GM19099 (cell line): ENCODE data around the gene THSD7A.

Experiments used
- POLR2A ChIP-seq: IDR thresholded peaks from 3 replicates; pipeline ENCODE4 v1.6.1; 2011; ENCODE audit warnings: low read depth; ENCODE audit not compliant: insufficient read length; ENCODE audit errors: extremely low read depth

Gene THSD7A

DNA sequence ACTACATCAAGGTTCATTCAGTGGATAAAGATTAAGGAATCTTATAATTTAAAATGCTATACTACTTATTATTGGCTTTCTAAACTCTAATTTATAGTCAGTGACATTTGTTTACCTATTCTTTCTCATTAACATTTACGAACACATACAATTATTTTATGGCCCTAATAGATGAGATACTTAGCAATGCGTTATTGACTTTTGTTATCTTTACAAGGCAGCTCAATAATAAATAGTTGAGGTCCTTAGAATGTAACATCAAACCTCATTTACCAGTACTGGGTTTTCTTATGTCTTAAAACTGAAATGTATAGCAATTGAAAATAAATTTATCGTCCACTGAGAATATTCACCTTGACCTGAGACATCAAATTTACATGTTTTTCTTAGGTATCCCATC lies 89.0 kb downstream of the THSD7A start:
- no peak for TF ChIP-seq POLR2A

DNA sequence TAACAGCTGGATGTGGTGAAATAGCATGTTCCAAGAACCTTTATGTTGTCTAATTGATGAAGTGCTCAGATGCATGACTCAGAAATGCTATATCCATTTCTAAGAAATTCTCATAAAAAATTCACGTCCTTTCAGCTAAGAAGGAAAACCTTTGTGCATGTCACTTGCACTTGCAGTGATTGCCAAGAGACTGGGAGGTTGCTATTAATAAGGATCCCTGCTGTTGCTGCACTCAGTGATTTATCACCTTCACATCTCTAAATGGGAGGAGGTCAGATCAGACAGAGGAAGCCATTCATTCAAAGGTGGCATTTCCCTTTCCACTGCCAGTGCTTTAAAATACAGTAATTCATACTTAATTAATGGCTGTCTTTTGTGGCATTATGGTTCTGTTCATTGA lies 89.5 kb downstream of the THSD7A start:
- TF ChIP-seq POLR2A, result no peak

DNA sequence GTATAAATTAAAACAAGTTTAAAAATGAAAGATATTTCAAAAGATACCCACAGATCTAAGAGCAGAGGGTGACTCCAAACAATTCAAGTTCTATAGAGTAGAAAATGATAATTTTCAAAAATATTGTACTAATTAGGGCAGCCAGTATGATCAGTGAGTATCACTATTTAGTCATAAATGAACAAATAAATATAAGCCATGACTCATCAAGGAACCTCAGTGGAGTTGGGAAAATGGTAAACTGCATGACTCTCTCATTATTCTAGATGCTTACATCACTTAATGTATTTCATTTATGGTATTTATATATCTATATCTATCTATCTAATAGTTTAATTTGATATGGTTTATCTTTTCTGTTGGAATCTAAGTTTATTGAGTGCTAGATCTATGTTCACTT lies 94.3 kb downstream of the THSD7A start:
- no peak for TF ChIP-seq POLR2A

DNA sequence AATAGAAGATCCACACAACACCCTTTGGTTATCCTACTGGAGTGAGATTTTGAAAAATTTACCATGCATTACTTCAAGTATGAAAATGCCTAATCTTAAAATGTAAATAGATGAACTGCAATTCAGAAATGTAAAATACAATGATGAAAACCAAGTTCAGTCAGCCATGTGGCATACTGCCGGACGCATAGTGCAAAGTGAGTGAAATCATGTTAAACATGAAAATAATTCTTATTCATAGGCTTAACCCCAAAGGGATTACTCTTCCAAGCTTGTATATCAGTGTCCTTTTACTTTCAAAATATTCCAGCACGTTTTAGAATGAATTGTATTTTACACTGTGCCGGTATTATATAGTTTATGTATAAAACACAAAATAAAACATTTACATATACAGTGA lies 99.8 kb downstream of the THSD7A start:
- TF ChIP-seq POLR2A, result no peak

DNA sequence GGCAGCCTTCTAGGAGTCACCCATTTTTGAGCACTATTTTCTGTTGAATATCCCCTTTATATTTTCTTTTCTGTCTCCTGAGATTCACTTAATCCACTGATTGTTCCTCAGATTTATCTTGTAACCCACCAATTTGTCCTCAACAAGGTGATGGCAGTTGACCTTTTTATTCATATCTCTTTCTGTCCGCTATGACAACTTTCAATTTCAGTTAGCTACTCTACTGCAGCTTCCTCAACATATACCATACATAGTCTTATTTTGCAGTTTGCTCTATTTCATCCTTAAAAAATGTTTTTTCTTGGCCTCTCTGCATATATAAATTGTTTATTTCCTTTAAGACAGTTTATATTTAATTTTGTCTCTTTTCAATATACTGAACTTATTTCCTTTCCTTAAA lies 101.3 kb downstream of the THSD7A start:
- TF ChIP-seq POLR2A, result no peak

DNA sequence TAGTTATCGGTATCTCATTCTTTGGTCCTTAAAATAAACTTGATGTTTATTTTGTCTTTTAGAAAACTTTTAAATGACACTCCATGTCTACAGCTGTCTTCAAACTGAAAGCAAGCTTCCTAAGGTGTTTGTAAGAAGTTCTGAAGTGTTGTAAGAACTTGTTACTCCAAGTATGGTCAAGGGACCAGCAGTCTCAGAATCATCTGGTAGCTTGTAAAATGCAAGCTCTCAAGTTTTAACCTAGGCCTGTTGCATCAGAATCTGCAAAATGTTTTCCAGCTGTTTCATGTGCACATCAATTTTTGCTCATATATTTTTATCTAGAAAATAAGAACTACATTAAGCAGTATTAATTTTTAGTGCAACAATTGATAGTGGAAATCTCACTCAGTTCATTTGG lies 104.1 kb downstream of the THSD7A start:
- no peak for TF ChIP-seq POLR2A

DNA sequence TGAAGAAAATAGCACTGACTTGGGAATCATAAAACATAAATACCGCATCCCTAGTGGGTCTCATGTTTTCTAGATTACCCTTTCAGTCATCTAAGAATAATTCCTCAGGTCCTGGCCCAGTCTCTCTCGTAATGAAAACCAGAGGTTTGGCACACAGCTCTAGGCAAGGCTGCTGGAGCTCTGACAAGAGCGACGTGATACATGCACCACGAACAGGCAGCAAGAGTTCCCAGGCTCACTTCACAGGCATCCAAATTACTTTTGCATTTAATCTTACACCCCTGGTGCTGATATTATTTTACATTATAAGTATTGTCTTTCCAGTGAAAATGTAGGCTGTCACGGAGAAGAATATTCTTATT lies 105.2 kb downstream of the THSD7A start:
- TF ChIP-seq POLR2A, result no peak

DNA sequence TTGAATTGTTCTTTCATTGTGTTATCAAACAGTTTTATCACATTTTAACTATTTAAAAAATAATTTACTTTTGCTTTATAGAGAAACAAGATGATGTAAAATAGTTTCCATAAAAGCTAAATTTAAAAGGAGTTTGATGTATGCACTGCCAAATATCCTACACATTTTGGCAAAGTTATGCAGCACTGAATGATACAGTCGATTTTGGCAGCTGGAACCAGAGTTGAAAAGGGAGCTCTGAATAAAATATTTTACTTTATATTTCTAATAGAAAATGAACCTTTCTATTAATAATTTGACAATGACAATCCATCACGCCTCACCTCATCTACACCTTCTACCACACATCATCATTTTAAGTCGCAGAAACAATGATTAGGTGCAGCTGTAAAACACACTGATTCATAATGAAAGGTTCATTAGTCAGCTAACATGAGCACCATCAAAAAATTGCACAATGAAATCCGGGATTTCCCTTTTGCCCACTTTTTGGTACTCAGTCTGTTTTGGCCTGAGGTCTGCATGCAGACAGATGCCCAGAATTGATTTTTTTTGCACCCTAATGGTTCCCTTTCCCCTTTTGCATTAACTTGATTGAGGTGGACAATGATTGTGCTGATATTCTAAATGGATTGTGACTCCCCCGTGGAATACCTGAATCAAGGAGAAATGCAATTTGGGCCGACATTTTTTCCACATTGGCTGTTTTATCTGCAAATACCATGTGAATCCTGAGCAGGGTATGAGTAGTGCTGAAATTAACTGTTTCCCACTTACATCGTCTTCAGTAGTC lies 105.8 kb downstream of the THSD7A start:
- no peak for TF ChIP-seq POLR2A

DNA sequence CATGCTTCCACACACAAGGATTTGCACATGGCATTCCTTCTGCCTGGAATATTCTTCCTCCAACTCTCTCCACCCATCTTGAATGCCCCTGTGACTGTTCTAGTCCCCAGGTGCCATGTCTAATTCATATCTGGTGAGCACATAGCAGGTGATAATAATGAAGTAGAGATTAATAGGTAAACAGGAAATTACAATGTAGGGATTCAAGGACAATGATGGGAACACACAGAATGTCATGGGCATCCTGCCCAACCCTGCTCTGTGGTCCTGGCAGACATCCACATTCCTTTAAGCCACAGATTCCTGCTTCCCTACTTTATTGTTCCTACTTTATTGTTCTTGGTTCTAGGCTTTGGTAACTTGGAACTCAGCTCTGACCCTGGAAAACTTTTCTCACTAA lies 115.8 kb downstream of the THSD7A start:
- no peak for TF ChIP-seq POLR2A

DNA sequence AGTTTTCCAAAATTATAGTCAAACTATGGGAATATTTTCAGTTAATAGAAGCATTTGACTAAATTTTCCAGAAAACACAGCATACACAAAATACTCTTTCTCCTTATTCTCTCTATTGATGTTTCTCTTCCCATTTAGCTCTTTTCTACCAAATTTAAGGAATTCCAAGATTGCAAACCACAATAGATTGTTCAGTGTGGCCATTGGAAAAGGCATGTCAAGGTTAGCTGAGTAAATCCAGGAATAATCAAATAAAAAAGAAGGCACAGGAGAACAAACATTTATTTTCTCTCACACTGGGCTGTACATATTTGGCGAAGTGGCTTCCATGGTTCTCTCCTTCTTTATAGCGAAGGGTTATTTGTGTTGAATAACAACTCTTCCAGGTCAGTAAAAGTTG lies 117.3 kb downstream of the THSD7A start:
- no peak for TF ChIP-seq POLR2A

DNA sequence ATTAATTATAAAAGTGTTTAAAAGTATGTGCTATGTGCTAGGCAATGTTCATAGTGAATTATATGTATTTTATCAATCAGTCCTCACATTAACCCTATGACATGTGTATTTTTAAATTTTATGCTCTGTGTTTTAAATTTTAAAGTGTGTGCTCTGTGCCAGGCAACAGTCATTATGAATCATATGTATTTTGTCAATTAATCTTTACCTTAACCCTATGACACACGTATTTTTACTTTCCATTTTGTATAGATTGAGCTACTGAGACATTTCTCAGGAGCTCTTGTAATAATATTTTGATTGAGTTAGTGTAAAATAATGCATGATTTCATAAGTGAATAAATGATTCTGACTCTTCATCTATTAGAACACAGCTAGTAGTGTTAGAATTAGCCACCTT lies 117.8 kb downstream of the THSD7A start:
- TF ChIP-seq POLR2A, result no peak

DNA sequence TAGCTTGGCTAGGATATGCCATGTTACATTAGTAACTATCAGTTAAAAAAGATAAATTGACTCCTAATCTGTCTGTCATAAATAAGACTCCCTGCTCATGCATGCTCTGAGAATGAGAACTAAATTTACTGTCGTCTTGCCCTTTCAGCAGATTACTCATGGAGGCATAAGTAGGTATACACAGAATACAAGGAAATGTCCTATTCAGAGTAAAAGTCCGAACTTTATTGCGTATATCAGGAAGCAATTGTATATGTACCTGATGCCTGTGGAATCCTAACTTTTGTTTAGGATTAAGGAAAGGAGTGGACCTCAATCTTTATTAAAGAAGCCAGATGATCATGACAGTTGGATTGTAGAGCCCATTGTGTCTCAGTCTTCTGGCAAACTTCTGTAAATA lies 118.6 kb downstream of the THSD7A start:
- TF ChIP-seq POLR2A, result no peak

DNA sequence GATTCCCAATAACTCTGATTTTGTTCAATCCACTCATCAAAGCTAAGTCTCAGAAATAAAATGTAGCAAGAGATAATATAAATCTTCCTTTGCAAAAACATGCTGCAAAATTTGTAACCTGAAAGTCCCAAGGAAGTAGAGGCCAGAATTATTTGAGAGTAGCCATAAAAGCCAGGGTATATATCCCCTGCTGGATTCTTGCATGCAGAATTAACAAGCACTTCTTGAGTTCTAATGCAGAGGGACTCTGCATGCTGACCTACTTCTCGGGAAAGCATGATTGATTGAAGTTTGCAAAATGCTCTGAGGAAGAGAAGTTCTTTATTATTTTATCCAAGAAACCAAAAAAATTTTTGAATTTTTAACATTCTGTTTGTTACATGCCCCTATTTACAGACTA lies 121.6 kb downstream of the THSD7A start:
- TF ChIP-seq POLR2A, result no peak

DNA sequence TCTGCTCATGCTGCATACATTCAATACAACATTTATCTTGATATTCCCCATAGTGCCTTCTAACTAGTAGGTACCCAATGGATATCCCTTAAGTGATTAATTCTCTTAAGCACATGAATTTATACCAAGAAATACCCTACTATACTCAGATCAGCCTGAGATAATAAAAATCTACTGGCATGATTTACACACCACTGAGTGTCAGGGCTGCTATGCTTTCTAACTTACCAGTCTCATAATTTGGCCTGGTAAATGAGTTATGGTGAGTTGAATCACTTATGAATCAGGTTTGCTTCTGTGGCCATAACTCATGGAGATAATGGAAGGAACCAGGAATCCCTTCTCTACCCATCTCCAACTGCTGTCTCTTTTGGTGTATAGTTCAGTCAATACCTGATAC lies 122.8 kb downstream of the THSD7A start:
- TF ChIP-seq POLR2A, result no peak

DNA sequence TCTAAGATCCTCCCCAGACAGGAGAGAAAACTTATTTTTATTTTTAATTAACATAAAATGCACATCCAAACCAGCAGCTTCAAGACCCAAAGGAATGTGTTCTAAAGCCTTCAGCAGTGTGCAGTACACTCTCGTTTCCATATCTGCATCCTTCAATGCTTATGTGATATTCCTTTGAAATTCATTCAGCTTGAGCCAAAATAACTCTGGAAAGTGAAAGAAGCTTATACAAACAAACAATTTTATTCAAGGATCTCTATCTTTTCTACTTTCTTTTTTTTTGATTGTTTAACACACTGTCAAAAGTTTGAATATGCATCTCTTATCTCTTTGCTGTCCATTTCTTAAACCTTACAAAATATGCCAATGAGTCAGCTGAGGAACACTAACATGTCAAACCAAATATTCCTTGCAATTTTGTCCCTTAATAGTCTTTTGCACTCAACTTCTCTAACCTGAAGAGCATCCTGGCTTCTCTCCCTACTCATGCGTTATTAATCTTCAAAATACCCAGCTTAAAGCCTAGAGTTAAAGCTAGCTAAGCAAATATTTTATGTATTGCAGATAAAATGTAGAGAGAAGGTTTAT lies 124.3 kb downstream of the THSD7A start:
- TF ChIP-seq POLR2A, result no peak

DNA sequence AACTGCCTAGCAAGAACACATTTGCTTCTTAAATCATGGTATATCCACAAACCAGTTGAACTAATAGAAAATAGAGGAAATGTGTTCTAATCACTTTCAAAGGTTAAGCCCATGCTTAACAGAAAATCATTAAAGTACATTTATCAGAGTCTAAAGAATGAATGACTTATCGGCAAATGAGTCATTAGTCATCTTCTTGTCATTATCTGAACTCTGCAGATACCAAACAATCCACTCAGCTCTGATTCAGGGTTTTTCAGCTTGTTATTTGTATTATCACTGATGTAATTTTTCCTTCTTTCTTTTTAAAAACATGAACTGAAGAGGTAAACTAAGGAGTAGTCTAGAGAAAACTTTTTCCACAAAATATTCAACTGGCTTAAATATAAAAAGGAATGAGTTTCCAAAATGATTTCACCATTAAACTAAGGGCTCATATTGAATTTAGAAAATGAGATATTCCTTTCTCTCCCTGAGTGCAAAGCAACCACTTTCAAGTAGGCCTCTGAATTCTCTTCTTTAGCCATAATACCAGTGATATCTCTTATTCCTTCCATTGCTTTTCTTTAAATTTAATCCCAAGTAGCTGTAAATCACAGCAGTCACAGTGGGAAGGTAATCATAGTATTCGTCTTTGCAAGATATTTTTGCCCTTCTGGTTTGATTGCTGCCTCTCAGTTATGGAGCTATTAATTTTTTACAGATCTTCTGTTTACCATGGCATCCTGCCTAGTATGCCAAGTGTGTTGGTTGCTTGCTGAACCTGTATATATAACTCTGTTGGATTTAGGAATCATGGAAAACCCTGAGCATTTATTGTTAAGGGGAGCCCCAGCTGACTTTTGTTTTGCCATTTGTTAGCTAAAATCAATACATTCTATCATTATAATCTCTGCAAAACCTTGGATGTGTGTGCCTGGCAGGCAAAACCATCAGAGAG lies 125.1 kb downstream of the THSD7A start:
- TF ChIP-seq POLR2A, result no peak
